SK-N-SH (cell line): Measurements from ENCODE around the gene MAP3K8. TPM values are rescaled to one million over a fixed set of nuclear protein-coding genes. Genes with fewer than 3 reads are reported as not detected.

Experiments
- CTCF ChIA-PET: fragments of 300-600, 350-600 bp; formaldehyde crosslinking; extraction: SDS; loops from one replicate; lab custom pipeline; 2021; lab: Yijun Ruan, JAX
- POLR2A ChIA-PET: fragments of 350-600 bp; sonication (Branson Sonifier 250); formaldehyde crosslinking; extraction: SDS; loops from one replicate; lab custom pipeline; 2020; ENCODE audit warnings: antibody characterized with exemption, inconsistent platforms; lab: Yijun Ruan, JAX
- DNase-seq: peaks from one replicate; pipeline ENCODE4 v3.0.0; 2012
- H2AFZ ChIP-seq: fragments of 200-600 bp; sonication (generic); 2 replicates; pipeline ENCODE4 v1.8.1; 2016; ENCODE audit warnings: antibody characterized with exemption, mild to moderate bottlenecking, low read depth
- H3F3A ChIP-seq: fragments of 200-600 bp; sonication (generic); replicated peaks from 2 replicates; pipeline ENCODE3; 2016; ENCODE audit warnings: antibody characterized with exemption, mild to moderate bottlenecking; ENCODE audit not compliant: insufficient read depth
- H3K27ac ChIP-seq, 2 experiments: fragments of 200-500 bp in 1 of 2; fragments of 200-600 bp in 1 of 2; sonication (Bioruptor generic) in 1 of 2; sonication (generic), shearing (Covaris generic) in 1 of 2; 2 replicates each; pipeline versions ENCODE4 v1.5.1 to v1.6.1; 2014 to 2016; ENCODE audit warnings: low read depth in 2 of 2, inconsistent platforms in 1 of 2, low read length in 1 of 2, mild to moderate bottlenecking in 1 of 2, mixed read lengths in 1 of 2
- H3K27me3 ChIP-seq: fragments of 200-600 bp; sonication (generic), shearing (Covaris generic); 2 replicates; pipeline ENCODE4 v1.6.1; 2016; ENCODE audit warnings: mixed run types; ENCODE audit not compliant: insufficient read depth
- H3K36me3 ChIP-seq, 2 experiments: fragments of 200-500 bp in 1 of 2; fragments of 200-600 bp in 1 of 2; sonication (Bioruptor generic) in 1 of 2; sonication (generic) in 1 of 2; replicated peaks in 1 of 2; 2 replicates each; pipeline versions ENCODE3 to v1.5.1; 2014 to 2016; ENCODE audit warnings: low read length in 1 of 2, mild to moderate bottlenecking in 1 of 2; ENCODE audit not compliant: insufficient read depth in 2 of 2, control insufficient read depth in 1 of 2
- H3K4me1 ChIP-seq, 2 experiments: fragments of 200-500 bp in 1 of 2; fragments of 200-600 bp in 1 of 2; sonication (Bioruptor generic) in 1 of 2; sonication (generic), shearing (Covaris generic) in 1 of 2; 2 replicates each; pipeline versions ENCODE4 v1.5.1 to v1.6.1; 2014 to 2016; ENCODE audit warnings: low read depth in 1 of 2, low read length in 1 of 2, mixed run types in 1 of 2; ENCODE audit not compliant: insufficient read depth in 2 of 2, control insufficient read depth in 1 of 2
- H3K4me2 ChIP-seq: fragments of 200-600 bp; sonication (generic), shearing (Covaris generic); 2 replicates; pipeline ENCODE4 v1.6.1; 2017; ENCODE audit warnings: mixed run types
- H3K4me3 ChIP-seq, 2 experiments: fragments of 200-500 bp in 1 of 2; fragments of 200-600 bp in 1 of 2; sonication (Bioruptor generic) in 1 of 2; sonication (generic), shearing (Covaris generic) in 1 of 2; 2 replicates each; pipeline versions ENCODE4 v1.5.1 to v1.8.1; 2014 to 2016; ENCODE audit warnings: low read depth in 2 of 2, inconsistent platforms in 1 of 2, low read length in 1 of 2, mild to moderate bottlenecking in 1 of 2, mixed read lengths in 1 of 2, moderate library complexity in 1 of 2
- H3K79me2 ChIP-seq: fragments of 200-600 bp; sonication (generic); 2 replicates; pipeline ENCODE4 v1.8.1; 2017; ENCODE audit warnings: mild to moderate bottlenecking; ENCODE audit not compliant: insufficient read depth
- H3K9ac ChIP-seq: fragments of 200-600 bp; sonication (generic); 2 replicates; pipeline ENCODE4 v1.6.1; 2017; ENCODE audit warnings: mixed run types
- H3K9me2 ChIP-seq: fragments of 200-600 bp; sonication (generic); 2 replicates; pipeline ENCODE4 v1.6.1; 2017; ENCODE audit warnings: mixed run types
- H3K9me3 ChIP-seq: fragments of 200-600 bp; sonication (generic); 2 replicates; pipeline ENCODE4 v1.6.1; 2017; ENCODE audit warnings: mixed run types, mild to moderate bottlenecking, moderate library complexity
- H4K20me1 ChIP-seq: fragments of 200-600 bp; sonication (generic); 2 replicates; pipeline ENCODE4 v1.6.1; 2017; ENCODE audit warnings: mild to moderate bottlenecking, mixed run types; ENCODE audit not compliant: insufficient read depth
- CHD2 ChIP-seq: fragments of 150-350 bp; IDR thresholded peaks from 2 replicates; pipeline ENCODE4 v1.6.1; 2018; ENCODE audit warnings: low read length; ENCODE audit not compliant: partially characterized antibody
- CTCF ChIP-seq: fragments of 200-600 bp; sonication (generic); IDR thresholded peaks from 2 replicates; pipeline ENCODE4 v1.6.1; 2017; ENCODE audit warnings: antibody characterized with exemption, mild to moderate bottlenecking, moderate library complexity
- ELF1 ChIP-seq: IDR thresholded peaks from 2 replicates; pipeline ENCODE4 v1.4.0; 2012
- EP300 ChIP-seq, 2 experiments: IDR thresholded peaks; 2 replicates each; pipeline versions ENCODE4 v1.4.0 to v1.6.1; 2012; ENCODE audit warnings: borderline replicate concordance in 1 of 2, low read depth in 1 of 2, low read length in 1 of 2
- EZH2phosphoT487 ChIP-seq: fragments of 200-600 bp; sonication (generic); IDR thresholded peaks from 2 replicates; pipeline ENCODE4 v1.6.1; 2017; ENCODE audit warnings: low read depth, mixed run types, mild to moderate bottlenecking, antibody characterized with exemption, moderate library complexity, borderline replicate concordance
- FOSL2 ChIP-seq: IDR thresholded peaks from 2 replicates; pipeline ENCODE4 v1.4.0; 2012; ENCODE audit warnings: low read depth, mild to moderate bottlenecking, moderate library complexity, borderline replicate concordance
- GATA2 ChIP-seq: sonication (generic); formaldehyde crosslinking; IDR thresholded peaks from 2 replicates; pipeline ENCODE4 v1.5.0; 2020; ENCODE audit warnings: mild to moderate bottlenecking, missing genetic modification reagents
- JUND ChIP-seq: IDR thresholded peaks from 2 replicates; pipeline ENCODE4 v1.4.0; 2012
- MAX ChIP-seq: IDR thresholded peaks from 2 replicates; pipeline ENCODE4 v1.4.0; 2012; ENCODE audit warnings: low read depth
- NFIC ChIP-seq: IDR thresholded peaks from 2 replicates; pipeline ENCODE4 v1.4.0; 2012; ENCODE audit warnings: borderline replicate concordance
- POLR2AphosphoS5 ChIP-seq: IDR thresholded peaks from 2 replicates; pipeline ENCODE4 v1.6.1; 2012; ENCODE audit warnings: low read depth, low read length
- RCOR1 ChIP-seq: fragments of 150-350 bp; IDR thresholded peaks from 2 replicates; pipeline ENCODE4 v1.6.1; 2017; ENCODE audit warnings: antibody characterized with exemption, low read length
- REST ChIP-seq: IDR thresholded peaks from 2 replicates; pipeline ENCODE4 v1.6.1; 2012; ENCODE audit warnings: mild to moderate bottlenecking, low read depth, low read length, moderate library complexity
- TEAD4 ChIP-seq: IDR thresholded peaks from 2 replicates; pipeline ENCODE4 v1.4.0; 2012; ENCODE audit warnings: mild to moderate bottlenecking, borderline replicate concordance; ENCODE audit not compliant: insufficient read depth
- YY1 ChIP-seq: IDR thresholded peaks from 2 replicates; pipeline ENCODE4 v1.4.0; 2012; ENCODE audit warnings: low read depth, mild to moderate bottlenecking
- WGBS: methylation state at CpG from one replicate; pipeline ENCODE4 v1.1.6; 2017; ENCODE audit warnings: low lambda C conversion rate; 5-methylcytosine and 5-hydroxymethylcytosine counted together
- polyA plus RNA-seq, 3 experiments: library from polyadenylated mRNA; depleted of rRNA; stranded (reverse); fragments of >200 nt; gene quantifications; 2 replicates each; pipeline ENCODE4 v1.2.3, GENCODE V29; 2012
- TF ChIP-seq, protein P1 (sequence below): fragments of 150-350 bp; IDR thresholded peaks from 2 replicates; pipeline ENCODE4 v1.6.1; 2017; ENCODE audit warnings: antibody characterized with exemption, low read length, low read depth, borderline replicate concordance

MAP3K8 gene
- polyA plus RNA-seq, 1 of the 3 experiments (the other 2 are of a cell fraction), result 3.7 TPM

GRCh38 chr10:30488316-30488715, 54.3 kb downstream of the MAP3K8 start (continued):
- TF ChIP-seq TEAD4, result no peak
- no peak for TF ChIP-seq EP300 (IDR thresholded peaks at IDR 0.05; ENCODE audit: borderline replicate concordance in 1 of 2, low read depth in 1 of 2, low read length in 1 of 2)
- TF ChIP-seq YY1, result no peak
- no peak for TF ChIP-seq FOSL2
- TF ChIP-seq NFIC, result no peak
- TF ChIP-seq RCOR1, result no peak

- Histone ChIP-seq H3K36me3 (no peaks in the 10 kb centered on the region), H4K20me1 (no peaks in the 10 kb centered on the region), H3K9me3 (no peaks in the 10 kb centered on the region), H3K79me2 (no peaks in the 10 kb centered on the region), H3K4me2 (no peak overlapping the region), H3K27ac (no peak overlapping the region), H3F3A (no peaks in the 10 kb centered on the region), H3K9me2 (no peaks in the 10 kb centered on the region), H3K4me3 (no peak overlapping the region), H3K27me3 (no peaks in the 10 kb centered on the region), H3K4me1 (no peaks in the 10 kb centered on the region; a peak in 1 of 4 replicates), H3K9ac (no peak overlapping the region), H2AFZ (no peak overlapping the region)
- CTCF ChIA-PET, result no interaction called here
- POLR2A ChIA-PET, result no interaction called here
- no peak for DNase-seq
- WGBS, result 58% methylated on average over 7 of the region's 7 CpGs
- TF ChIP-seq NFIC, result no peak
- TF ChIP-seq, protein P1, sequence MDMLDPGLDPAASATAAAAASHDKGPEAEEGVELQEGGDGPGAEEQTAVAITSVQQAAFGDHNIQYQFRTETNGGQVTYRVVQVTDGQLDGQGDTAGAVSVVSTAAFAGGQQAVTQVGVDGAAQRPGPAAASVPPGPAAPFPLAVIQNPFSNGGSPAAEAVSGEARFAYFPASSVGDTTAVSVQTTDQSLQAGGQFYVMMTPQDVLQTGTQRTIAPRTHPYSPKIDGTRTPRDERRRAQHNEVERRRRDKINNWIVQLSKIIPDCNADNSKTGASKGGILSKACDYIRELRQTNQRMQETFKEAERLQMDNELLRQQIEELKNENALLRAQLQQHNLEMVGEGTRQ, result no peak
- TF ChIP-seq RCOR1, result no peak
- no peak for TF ChIP-seq CHD2
- no peak for TF ChIP-seq MAX
- TF ChIP-seq GATA2 (CRISPR knock-in tag), result no peak
- no peak for TF ChIP-seq TEAD4
- no peak for TF ChIP-seq ELF1
- no peak for TF ChIP-seq EP300 (IDR thresholded peaks at IDR 0.05; ENCODE audit: borderline replicate concordance in 1 of 2, low read depth in 1 of 2, low read length in 1 of 2)
Measured at GRCh38 chr10:30489346-30489745, 55.4 kb downstream of the MAP3K8 start.

DNA sequence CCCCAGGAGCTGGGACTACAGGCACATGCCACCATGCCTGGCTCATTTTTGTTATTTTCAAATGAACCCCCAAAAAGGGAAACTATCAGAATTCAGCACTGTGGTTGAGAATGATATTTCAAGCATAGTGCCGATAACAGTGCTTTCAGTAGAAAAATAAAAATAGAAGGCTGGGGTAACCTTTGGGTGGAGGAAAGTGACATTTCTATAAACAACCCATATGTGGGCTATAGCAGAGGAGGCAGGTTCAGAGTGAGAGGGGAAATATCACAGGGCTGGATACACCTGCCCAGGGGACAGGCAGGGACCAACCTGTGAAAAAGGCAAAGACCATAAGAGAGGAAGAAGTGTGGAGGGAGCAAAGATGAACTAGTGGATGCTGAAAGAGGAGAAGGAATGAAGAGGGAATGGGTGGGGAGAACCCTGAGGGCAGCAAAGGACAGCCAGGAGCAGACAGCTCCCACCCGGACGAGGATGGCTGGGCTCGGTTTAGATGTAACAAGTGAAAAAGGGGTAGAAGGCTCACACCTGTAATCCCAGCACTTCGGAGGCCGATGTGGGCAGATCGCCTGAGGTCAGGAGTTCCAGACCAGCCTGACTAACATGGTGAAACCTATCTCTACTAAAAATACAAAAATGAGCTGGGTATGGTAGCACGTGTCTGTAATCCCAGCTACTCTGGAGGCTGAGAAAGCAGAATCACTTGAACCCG, 56.5 kb downstream of the MAP3K8 start:
- Histone ChIP-seq H3K9ac (no peak overlapping the region), H3K9me2 (no peaks in the 10 kb centered on the region), H3K4me3 (no peak overlapping the region), H3F3A (no peaks in the 10 kb centered on the region), H3K9me3 (no peaks in the 10 kb centered on the region), H3K27ac (no peak overlapping the region), H3K79me2 (no peaks in the 10 kb centered on the region), H3K27me3 (no peaks in the 10 kb centered on the region), H3K4me1 (no peaks in the 10 kb centered on the region; a peak in 1 of 4 replicates), H3K4me2 (no peak overlapping the region), H2AFZ (no peak overlapping the region), H4K20me1 (no peaks in the 10 kb centered on the region), H3K36me3 (no peaks in the 10 kb centered on the region)
- no peak for TF ChIP-seq POLR2AphosphoS5
- no peak for TF ChIP-seq FOSL2
- TF ChIP-seq GATA2 (CRISPR knock-in tag), result no peak
- TF ChIP-seq NFIC, result no peak
- TF ChIP-seq CTCF, result no peak
- no peak for TF ChIP-seq REST
- TF ChIP-seq JUND, result no peak
- no peak for TF ChIP-seq EZH2phosphoT487
- POLR2A ChIA-PET, result no interaction called here
- CTCF ChIA-PET, result no interaction called here
- WGBS, result 89% methylated on average over 9 of the region's 9 CpGs
- DNase-seq, result no peak
